Cerebellar nuclear complex (tissue), 1 donor: ENCODE results near the gene CLIC1.

Experiments used
- DNase-seq, 2 experiments: peaks; one replicate each; lab custom pipeline; 2025; lab: John Stamatoyannopoulos, UW

CLIC1 gene

GRCh38 chr6:31736021-31736767 is at the start of gene CLIC1:
CLIC1 (minus strand) TSS chr6:31736530; CDS start chr6:31736300, 230 bp downstream.
- no peak for DNase-seq

DNA sequence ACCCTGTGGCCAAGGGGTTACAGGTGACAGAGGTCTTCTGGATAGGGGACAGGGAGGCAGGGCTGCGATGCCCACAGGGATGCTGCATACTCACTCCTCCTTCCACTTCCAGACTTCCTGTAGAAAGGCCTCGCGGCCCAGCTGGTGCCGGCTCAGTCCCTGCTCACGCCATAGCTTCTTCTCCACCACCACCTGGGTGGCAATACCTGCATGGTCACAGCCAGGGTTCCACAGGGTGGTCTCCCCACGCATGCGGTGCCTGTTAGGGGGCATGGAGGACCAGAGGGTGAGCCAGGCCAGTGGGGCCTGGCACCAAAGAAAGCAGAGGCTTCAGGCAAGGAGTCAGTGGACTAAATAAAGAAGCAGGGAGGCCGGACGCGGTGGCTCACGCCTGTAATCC is 49.1 kb upstream of the CLIC1 start:
- DNase-seq, result no peak

GRCh38 chr6:31784098-31784925 is 48.0 kb upstream of the CLIC1 start:
- no peak for DNase-seq

DNA sequence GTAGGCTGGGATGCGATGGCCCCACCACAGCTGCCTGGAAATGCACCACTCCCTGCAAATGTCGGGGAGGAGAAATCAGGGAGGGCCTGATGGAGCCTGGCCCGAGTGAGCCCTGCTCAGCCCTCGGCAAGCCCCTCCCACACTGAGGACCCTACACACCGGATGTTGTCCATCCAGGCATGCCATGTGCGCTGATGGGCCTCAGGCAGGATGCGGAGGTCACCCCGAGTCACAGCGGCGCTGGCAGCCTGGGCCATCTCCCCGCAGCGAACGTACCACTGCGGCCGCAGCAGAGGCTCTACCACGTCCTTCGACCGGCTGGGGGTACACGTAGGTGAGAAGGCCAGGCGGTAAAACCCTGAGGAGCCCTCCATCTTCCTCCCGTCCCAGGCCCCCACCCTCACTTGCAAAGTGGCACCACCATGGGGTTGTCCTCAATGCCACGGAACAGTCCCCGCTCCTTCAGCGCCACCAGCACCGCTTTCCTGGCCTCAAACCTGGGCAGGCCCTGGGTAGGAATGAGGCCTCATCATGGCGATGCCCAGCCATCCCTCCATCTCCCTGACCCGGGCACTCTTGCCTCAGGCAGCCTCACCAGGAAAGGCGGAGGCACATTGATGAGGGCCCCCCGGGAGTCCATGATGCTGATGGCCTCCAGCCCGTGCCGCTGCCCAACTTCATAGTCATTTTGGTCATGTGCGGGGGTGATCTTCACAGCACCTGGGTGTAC is 46.0 kb upstream of the CLIC1 start:
- no peak for DNase-seq

GRCh38 chr6:31781244-31782125 is 45.2 kb upstream of the CLIC1 start:
- no peak for DNase-seq

DNA sequence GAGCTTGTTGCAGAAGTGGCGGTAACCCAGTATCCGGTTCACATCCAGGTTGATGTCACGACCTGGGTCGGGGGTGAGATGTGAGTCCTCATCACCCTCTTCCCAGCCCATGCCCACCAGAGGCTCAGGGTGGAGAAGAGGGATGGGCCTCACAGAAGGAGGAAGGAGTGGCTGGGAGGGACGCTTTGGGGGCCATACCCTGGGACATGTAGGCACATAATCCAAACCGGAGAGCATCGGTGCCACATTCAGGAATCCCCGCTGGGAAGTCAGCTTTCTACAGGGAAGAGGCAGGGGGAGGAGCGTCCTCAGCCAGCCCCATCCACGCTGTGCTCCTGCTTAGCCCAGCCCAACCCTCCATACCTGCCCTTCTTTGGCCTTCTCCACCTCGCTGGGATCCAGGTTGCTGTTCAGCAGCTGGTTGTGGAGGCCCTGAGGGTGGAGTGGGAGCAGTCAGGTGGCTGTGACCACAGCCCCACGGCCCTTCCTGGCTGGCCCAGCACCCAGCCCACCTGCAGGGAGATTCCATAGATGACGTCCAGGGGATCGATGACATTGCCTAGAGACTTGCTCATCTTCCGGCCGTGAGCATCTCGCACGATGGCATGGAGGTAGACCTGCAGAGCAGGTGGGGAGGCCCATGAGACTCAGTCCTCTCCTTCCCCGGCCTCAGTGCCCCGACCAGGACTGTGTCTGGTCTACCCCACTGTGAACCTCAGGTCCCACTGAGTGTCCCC is 44.3 kb upstream of the CLIC1 start:
- DNase-seq, result no peak

DNA sequence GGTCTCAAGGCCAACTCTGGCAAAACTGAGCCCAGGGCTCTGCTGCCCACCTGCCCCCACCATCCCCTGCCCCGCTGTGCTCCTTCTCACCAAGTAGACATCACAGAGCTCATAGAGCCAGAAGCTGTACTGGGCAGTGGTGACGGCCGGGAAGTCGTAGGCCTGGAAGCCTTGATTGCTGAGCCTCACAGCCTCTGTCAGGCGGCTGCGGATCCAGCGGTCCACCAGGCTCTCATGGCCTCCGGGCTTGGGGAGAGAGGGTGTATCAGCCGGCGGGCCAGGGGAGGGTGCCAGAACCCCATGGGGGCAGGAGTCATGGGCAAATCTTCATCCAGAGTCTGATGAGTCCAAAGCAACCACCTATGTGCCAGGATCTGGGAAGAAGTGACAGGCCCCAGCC is 43.6 kb upstream of the CLIC1 start:
- DNase-seq, result no peak

DNA sequence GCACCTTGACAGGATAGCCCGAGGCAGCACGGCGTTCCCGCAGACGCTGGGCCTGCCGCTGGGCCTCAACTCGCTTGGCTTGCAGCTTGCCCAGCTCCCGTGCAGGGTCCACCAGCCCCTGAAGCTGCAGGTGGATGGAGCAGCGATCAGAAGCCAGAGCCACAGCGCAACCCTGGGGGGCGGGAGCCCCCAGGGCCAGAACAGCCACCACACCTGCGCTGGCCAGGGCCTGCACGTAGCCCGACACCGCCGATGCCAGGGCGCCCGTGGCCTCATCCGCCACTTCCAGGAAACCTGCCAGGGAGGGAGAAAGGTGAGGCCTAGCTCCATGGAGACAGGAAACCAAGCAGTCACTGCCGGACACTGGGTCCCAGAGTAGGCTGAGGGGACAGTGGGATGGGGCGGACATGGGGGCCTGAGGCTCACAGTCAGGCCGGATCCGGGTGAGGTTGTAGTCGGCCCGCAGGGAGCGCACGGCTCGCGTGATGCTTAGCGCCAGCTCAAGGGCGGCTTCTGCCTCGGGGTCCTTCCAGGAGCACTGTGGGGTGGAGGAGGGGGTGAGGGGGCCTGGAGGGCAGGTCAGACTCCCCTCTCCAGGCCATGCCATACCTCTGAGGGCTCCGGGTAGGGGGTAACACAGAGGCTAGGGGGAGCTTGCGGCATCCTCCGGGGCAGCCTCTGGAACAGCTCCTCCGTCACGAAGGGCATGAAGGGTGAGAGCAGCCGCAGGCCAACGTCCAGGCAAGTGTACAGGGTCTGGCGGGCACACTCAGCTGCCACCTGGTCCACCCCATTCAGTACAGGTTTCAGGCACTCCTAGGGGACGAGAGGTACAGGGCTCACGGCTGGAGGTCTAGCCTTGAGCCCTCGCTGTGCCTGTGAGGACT is 42.9 kb upstream of the CLIC1 start:
- DNase-seq, result no peak

GRCh38 chr6:31778193-31778592 is 41.9 kb upstream of the CLIC1 start:
- no peak for DNase-seq

- no peak for DNase-seq
Measured at GRCh38 chr6:31777667-31778050, 41.3 kb upstream of the CLIC1 start.

DNA sequence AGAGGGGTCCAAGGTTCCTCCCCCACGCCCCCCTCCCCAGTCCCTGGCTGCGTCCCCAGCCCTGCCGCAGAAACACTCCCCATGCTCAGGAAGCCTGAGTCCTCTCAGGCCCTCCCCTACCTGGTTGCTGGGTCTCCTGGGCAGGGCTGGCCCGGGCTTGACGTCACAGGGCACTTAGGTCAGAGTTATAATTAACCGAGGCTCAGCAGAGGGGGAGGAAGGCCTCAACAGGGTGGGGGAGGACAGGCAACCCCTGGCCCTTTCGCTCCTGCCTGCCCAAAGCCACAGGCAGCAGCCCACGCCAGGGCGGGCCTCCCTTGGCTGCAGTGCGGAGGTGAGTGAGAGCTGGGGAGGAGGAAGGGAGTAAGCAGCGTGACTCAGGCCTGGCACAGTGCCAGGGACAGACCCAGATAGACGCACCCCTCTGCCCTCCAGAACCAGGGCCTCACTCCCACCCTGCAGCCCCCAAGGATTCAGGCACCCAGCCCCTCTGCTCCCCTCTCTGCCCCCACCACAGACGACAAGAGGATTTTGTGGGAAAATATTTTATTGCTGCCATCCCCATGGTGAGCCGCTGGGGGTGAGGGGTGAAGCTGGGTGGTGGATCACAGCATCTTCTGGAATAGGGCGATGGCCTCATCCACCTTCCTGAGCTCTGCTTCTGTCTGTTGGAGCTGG is 40.8 kb upstream of the CLIC1 start, which contains the start of gene VWA7:
Gene VWA7, minus strand, starts transcription at position 340 of the 678 bp plus-strand sequence. CDS start 549 bp downstream, outside the sequence.
- DNase-seq, result no peak

DNA sequence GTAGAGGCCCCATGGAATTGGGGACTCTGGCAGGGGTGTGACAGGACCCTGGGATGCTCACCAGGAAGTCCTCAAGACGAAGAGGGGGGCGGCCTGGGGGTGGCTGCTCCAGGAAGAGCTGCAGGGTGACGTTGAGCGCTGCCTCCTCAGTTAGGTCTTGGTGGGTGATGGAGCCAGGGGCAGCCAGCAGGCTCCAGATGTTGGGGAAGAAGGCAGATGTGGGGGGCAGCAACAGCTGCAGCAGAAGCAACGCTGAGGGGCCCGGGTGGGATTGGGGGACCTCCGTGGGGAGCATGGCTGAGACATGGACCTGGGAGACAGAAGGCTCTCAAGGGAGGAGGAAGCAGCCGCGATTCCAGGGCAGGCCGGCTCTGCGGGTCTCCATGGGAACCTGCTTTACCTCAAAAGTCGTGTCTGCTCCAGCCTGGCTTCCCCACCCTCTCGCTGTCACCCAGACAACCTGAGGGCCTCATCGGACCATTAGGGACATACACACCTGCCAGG is 40.2 kb upstream of the CLIC1 start:
- DNase-seq, result no peak

DNA sequence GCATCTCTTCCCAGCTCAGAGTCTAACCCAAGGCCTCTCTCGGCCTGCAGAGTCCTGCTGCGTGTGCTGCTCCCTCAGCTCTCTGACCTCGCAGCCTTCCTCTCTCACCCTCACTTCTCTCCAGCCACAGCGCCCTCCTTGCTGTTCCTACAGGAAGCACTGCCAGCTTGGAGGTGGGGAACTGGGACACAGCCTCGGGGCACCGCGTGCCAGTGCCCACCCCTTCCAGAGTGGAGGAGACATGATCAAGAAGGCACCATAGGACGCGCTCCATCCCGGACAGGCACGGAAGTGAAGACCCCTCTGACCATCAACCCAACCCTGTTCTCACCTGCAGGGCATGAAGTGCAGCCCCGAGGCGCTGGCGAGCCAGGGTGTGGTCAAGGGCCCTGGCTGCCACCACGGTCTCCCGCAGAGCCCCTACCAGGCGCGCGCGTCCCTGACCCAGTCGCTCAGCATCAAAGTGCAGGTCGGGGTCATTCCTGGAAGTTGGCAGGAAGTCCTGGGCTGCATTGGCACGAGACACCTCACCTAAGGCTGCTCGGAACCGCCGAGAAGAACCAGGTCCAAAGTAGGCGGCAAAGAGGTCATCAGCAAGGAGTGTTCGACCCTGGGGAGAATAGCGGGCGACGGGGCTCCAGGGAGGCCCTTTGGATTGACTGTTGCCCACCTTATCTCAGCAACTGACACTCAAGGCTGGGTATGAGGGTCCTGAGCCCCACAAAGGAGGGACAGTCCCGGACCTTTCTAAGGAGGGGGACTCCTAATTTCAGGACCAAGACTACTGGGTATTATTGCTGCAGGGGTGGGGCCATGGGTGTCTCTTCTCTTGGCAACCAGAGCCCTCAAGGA is 39.5 kb upstream of the CLIC1 start:
- DNase-seq, result no peak

- DNase-seq, result no peak
Measured at GRCh38 chr6:31775184-31775583, 38.9 kb upstream of the CLIC1 start.

DNA sequence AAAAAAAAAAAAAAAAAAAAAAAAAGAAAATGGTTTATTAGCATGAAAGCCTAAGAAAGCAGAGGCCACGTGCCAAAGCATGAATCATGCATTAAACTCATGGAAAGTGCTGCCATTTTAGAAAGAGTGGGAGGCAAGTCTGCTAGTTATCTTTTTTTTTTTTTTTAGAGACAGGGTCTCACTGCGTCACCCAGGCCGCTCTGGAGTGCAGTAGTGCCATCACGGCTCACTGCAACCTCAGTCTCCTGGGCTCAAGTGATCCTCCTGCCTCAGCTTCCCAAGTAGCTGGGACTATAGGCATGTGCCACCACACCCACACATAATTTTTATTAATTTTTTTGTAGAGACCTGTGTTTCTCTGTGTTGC is 35.6 kb upstream of the CLIC1 start:
- DNase-seq, result no peak

DNA sequence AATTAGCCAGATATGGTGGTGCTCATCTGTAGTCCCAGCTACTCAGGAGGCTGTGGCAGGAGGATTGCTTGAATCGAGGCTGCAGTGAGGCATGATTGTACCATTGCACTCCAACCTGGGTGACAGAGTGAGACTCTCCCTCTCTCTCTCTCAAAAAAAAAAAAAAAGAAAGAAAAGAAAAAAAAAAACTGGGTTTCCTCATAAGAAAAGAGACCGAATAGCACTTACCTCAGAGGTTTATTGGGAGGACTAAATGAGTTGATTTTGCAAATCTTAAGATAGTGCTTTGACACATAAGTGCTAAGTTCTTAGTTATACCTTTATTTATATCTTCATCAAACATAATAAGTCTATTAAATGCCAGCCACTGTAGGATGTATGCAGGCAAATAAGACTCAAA is 34.5 kb upstream of the CLIC1 start:
- DNase-seq, result no peak

DNA sequence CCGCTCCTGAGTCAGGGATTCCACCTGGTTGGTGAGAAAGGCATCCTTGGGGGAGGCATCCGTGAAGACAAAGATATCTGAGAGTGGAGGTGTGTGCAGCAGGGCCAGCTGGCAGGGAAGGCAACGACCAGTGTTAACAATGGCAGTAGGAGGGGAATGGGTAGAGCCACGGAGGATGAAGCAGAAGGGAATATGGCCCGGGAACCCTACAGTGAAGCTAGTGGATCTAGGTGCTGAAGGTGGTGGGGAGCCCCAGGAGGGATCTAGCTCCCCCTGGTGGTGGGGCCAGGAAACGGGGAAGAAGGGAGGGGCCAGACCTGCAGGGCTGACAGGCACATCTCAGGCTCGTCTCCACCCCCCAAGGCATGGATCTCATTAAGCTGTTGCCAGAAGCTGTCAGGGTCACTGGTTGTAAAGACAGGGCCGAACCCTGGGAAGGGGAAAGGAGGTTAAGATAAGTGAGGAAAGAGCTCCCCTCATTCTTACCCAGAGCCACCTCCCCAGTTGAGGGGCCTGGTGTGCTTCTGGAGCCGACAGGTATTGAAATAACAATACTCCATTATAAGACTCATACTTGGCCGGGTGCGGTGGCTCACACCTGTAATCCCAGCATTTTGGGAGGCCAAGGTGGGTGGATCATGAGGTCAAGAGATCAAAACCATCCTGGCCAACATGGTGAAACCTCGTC is 33.5 kb upstream of the CLIC1 start:
- DNase-seq, result no peak
